ENCODE measurements around the gene SERINC2.
"Not testable (repeated sequence)": the region's sequence is repeated elsewhere in the genome, so short reads cannot be mapped to it uniquely, and the experiment has no call there.

Gene SERINC2

DNA sequence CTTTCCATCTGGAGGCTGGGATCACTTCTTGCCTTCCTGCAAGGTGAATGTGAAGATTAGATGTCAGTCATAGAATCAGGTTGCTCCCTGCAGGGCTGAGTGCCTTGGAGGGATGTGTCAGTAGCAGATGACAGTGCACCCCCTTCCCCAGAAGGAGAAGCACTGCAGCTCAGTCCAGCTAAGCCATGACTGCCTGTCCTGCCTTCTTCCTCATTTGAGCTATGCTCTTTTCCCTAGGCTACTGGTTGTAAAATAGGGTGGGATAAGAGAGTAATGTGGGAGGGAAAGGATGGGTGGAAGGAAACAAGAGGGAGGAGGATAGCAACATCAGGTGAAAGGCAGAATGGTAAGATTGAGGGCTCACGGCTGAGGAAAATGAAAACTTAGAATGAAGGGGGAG is 29.0 kb upstream of the SERINC2 start:
- DNase-seq (ENCODE audit: low read depth): no peak
- H3K4me3 ChIP-seq (ENCODE audit: low read length): no peak overlapping the region
- TF ChIP-seq, protein P1, sequence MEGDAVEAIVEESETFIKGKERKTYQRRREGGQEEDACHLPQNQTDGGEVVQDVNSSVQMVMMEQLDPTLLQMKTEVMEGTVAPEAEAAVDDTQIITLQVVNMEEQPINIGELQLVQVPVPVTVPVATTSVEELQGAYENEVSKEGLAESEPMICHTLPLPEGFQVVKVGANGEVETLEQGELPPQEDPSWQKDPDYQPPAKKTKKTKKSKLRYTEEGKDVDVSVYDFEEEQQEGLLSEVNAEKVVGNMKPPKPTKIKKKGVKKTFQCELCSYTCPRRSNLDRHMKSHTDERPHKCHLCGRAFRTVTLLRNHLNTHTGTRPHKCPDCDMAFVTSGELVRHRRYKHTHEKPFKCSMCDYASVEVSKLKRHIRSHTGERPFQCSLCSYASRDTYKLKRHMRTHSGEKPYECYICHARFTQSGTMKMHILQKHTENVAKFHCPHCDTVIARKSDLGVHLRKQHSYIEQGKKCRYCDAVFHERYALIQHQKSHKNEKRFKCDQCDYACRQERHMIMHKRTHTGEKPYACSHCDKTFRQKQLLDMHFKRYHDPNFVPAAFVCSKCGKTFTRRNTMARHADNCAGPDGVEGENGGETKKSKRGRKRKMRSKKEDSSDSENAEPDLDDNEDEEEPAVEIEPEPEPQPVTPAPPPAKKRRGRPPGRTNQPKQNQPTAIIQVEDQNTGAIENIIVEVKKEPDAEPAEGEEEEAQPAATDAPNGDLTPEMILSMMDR (conservative IDR thresholded peaks at IDR 0.05; ENCODE audit: low read depth, low read length): no peak

DNA sequence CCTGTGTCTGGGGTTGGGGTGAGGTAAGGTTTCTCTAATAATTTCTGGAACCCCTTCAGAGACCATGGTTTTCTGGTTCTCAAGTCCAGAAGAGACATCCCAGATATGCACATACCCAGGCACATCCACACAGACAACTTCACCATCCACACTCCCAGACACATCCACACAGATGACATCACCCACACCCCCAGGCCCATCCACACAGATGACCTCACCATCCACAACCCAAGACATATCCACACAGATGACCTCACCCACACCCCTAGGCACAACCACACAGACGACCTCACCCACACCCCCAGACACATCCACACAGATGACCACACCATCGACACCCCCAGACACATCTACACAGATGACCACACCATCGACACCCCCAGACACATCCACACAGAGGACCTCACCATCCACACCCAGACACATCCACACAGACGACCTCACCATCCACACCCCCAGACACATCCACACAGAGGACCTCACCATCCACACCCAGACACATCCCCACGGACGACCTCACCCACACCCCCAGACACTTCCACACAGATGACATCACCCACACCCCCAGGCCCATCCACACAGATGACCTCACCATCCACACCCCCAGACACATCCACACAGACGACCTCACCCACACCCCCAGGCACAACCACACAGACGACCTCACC is 26.3 kb upstream of the SERINC2 start:
- not testable (repeated sequence) for H3K4me3 ChIP-seq (ENCODE audit: low read length); DNase-seq (ENCODE audit: low read depth)

DNA sequence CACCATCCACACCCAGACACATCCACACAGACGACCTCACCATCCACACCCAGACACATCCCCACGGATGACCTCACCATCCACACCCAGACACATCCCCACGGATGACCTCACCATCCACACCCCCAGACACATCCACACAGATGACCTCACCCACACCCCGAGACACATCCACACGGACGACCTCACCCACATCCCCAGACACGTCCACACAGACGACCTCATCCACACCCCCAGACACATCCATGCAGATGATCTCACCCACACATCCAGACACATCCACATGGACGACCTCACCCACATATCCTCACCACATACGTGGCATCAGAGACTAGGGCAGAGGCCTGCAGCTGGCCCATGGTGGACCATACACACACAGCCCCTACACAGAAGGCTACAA is 25.4 kb upstream of the SERINC2 start:
- no peak overlapping the region for H3K4me3 ChIP-seq (ENCODE audit: low read length)
- no peak for DNase-seq (ENCODE audit: low read depth)
- TF ChIP-seq, protein P1 (conservative IDR thresholded peaks at IDR 0.05; ENCODE audit: low read depth, low read length): no peak

DNA sequence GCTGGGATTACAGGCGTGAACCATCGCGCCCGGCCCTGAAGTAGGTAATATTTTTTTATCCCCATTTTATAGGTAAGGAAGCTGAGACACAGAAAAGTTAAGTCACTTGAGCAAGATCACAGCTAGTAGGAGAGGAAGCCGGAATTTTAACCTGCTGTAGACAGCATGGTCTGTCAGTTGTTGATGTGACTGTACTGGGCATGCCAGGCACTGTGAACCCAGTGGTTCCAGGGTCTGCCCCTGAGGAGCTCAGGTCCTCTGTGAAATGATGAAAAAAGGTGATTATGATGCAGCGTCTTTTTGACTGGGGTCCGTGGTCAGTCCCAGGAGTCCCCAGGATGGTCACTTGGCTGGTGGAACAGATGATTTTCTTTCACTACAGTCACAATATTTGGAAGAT is 23.4 kb upstream of the SERINC2 start:
- TF ChIP-seq, protein P1 (conservative IDR thresholded peaks at IDR 0.05; ENCODE audit: low read depth, low read length): no peak
- DNase-seq (ENCODE audit: low read depth): no peak

DNA sequence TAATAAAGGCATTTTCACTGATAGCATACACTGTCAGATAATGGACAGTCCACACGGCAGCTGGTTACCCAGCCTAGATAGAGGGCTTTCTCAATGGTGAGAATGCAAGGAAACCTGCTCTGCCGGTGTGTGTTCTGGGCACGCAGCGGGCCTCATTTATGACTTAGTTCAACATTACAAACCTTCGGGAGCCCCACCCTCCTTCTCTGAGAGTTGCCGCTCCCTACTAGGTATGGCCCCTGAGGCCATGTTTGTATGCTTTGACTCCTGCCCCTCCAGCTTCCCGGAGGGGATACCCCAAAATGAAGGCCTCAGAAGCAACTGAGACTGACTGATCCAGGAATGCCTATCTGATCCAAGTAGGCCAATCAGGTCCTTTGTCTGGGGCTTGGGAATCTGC is 22.9 kb upstream of the SERINC2 start:
- no peak for DNase-seq (ENCODE audit: low read depth)

More for the DNA sequence above, 23.4 kb upstream of the SERINC2 start:
- H3K4me3 ChIP-seq (ENCODE audit: low read length): no peak overlapping the region

DNA sequence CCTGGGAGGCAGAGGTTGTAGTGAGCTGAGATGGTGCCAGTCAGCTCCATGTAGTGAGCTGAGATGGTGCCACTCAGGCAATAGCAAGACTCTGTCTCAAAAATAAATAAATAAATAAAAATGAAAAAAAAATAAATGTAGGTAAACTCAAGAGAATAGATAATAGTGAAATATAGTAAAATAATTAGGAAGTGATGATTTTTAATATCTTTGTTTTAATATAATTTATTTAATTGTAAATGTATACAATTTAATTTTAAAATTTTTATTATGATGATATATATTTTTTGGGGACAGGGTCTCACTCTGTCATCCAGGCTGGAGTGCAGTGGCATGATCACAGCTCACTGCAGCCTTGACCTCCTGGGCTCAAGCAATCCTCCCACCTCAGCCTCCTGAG is 19.6 kb upstream of the SERINC2 start:
- no peak for DNase-seq (ENCODE audit: low read depth)
- TF ChIP-seq, protein P1 (conservative IDR thresholded peaks at IDR 0.05; ENCODE audit: low read depth, low read length): no peak
- H3K4me3 ChIP-seq (ENCODE audit: low read length): no peak overlapping the region

More for the DNA sequence above, 22.9 kb upstream of the SERINC2 start:
- H3K4me3 ChIP-seq (ENCODE audit: low read length): no peak overlapping the region
- TF ChIP-seq, protein P1 (conservative IDR thresholded peaks at IDR 0.05; ENCODE audit: low read depth, low read length): no peak

DNA sequence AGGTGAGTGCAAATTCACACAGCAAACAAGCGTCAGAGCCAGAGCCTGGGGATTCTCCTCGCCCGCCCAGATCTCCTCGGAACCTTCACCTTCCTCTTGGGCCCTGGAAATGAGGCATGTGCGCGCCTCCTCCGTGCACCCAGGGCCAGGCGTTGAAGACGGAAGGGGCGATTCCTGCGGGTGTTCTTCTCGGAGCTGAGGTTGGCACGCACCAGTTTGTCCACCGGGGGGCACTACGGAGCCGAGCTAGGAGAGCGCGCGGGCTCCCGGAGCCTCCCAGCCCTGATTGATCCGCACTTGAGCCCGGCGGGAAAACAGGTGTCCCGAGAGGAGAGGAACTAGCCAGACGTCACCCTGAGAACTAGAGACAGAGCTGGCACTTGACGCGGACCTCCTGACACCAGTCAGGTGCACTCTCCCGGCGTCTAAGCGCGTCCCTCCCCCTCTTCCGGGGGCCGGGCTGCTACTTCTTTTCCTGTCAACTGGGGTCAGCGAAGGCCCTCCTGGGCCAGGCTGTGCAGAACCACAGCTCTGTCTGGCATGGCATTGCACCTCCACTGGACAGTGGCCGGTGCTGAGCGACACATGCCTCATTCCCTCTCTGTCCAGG is 18.3 kb upstream of the SERINC2 start:
- no peak for DNase-seq (ENCODE audit: low read depth)
- TF ChIP-seq, protein P1 (conservative IDR thresholded peaks at IDR 0.05; ENCODE audit: low read depth, low read length): peak; percentile 91
- H3K4me3 ChIP-seq (ENCODE audit: low read length): peak overlapping the region; percentile 40
